Stomach (tissue), 9 donors: ENCODE measurements around the gene LDLRAD3. TPM values are rescaled to one million over a fixed set of nuclear protein-coding genes. Genes with fewer than 3 reads are reported as not detected.
A peak's percentile ranks its signal among the peaks of the same experiment; 100 is the strongest.

ENCODE experiments used
- DNase-seq, 2 donors: peaks; one replicate each; pipeline versions ENCODE4 v3.0.0 to v3.0.0-alpha.2; 2013 to 2019
- H3K27ac ChIP-seq, 5 donors: fragments of 200-600 bp in 4 of 5; sonication (generic) in 4 of 5; one replicate each; pipeline ENCODE4 v1.5.1; 2013 to 2019; ENCODE audit warnings: mild to moderate bottlenecking in 1 of 5, moderate library complexity in 1 of 5
- H3K27me3 ChIP-seq, 3 donors: fragments of 200-600 bp; sonication (generic); one replicate each; pipeline ENCODE4 v1.5.1; 2017 to 2019; ENCODE audit warnings: mixed run types in 1 of 3
- H3K36me3 ChIP-seq, 4 donors: fragments of 200-600 bp; sonication (generic); 1 replicate in 3 of 4; 2 replicates in 1 of 4; pipeline ENCODE4 v1.5.1; 2016 to 2019
- H3K4me1 ChIP-seq, 4 donors: fragments of 200-600 bp; sonication (generic); one replicate each; pipeline ENCODE4 v1.5.1; 2016 to 2019
- H3K4me3 ChIP-seq, 4 donors: fragments of 200-600 bp; sonication (generic) in 3 of 4; one replicate each; pipeline ENCODE4 v1.5.1; 2016 to 2019; ENCODE audit warnings: mild to moderate bottlenecking in 1 of 4
- H3K9me3 ChIP-seq, 4 donors: fragments of 200-600 bp; sonication (generic); one replicate each; pipeline ENCODE4 v1.5.1; 2016 to 2019
- EP300 ChIP-seq: sonication (generic); formaldehyde crosslinking; IDR thresholded peaks from one replicate; pipeline ENCODE4 v1.6.1; 2017; ENCODE audit warnings: antibody characterized with exemption
- POLR2A ChIP-seq, 4 donors: fragments of 450-650 bp; IDR thresholded peaks; one replicate each; pipeline ENCODE4 v1.6.1; 2016; ENCODE audit warnings: antibody characterized with exemption in 4 of 4, control low read depth in 2 of 4, mild to moderate bottlenecking in 1 of 4, moderate library complexity in 1 of 4
- POLR2AphosphoS5 ChIP-seq, 3 donors: sonication (generic); formaldehyde crosslinking; IDR thresholded peaks; one replicate each; pipeline ENCODE4 v1.6.1; 2016; ENCODE audit warnings: antibody characterized with exemption in 3 of 3
- WGBS, 5 donors: extraction: QIAGEN DNeasy Blood & Tissue Kit in 3 of 5; methylation state at CpG; one replicate each; pipeline versions ENCODE4 v1.1.5 to v1.1.7; 2013 to 2018; 5-methylcytosine and 5-hydroxymethylcytosine counted together
- intact Hi-C: fragments of 100-400 bp; cut with DNase I; formaldehyde crosslinking; loops from one replicate; pipeline ENCODE4 v1.15.1; 2023; ENCODE audit warnings: low total_unique reads
- polyA plus RNA-seq, 3 donors: library from polyadenylated mRNA; stranded (reverse); fragments of 200-250 nt; gene quantifications; one replicate each; pipeline ENCODE4 v1.2.3, GENCODE V29; 2013
- total RNA-seq, 5 donors: library from RNA; depleted of rRNA; stranded (reverse); fragments of >200 nt; gene quantifications; one replicate each; pipeline versions ENCODE4 v1.1.0 to v1.2.3, GENCODE V29; 2014 to 2016
- TF ChIP-seq, protein P1 (sequence below), 7 experiments: fragments of 450-650 bp in 4 of 7; fragments of 200-600 bp in 3 of 7; sonication (generic) in 3 of 7; IDR thresholded peaks; one replicate each; pipeline ENCODE4 v1.5.1; 2016 to 2019; ENCODE audit warnings: antibody characterized with exemption in 7 of 7, control low read depth in 2 of 7, mild to moderate bottlenecking in 1 of 7
- donor health status: healthy with polysubstance abuse.
- donor health status: Bipolar disorder and iron deficiency.
- donor health status: healthy.

Gene LDLRAD3
- total and polyA plus RNA-seq, 8 donors: 2.0 to 22.8 (median 7.9) TPM

GRCh38 chr11:36118084-36118483 lies 174.2 kb downstream of the LDLRAD3 start:
- no peak for DNase-seq
- H3K27me3 ChIP-seq: no peaks in the 10 kb centered on the region
- H3K27ac ChIP-seq: no peak overlapping the region
- peaks cover 0 to 14% (median 10%) of the 10 kb centered on the region in 4 donors for H3K9me3 ChIP-seq
- peaks cover 0 to 6% (median under 1%) of the 10 kb centered on the region in 4 donors for H3K4me1 ChIP-seq
- peaks cover 0 to 19% (median 0%) of the 10 kb centered on the region in 4 donors for H3K36me3 ChIP-seq
- 65 to 74% (median 67%) methylated on average over 2 of the region's 2 CpGs for WGBS, 5 donors
- TF ChIP-seq POLR2AphosphoS5 (IDR thresholded peaks at IDR 0.05) (no peak), POLR2A (IDR thresholded peaks at IDR 0.05) (no peak), EP300 (no peak)
- TF ChIP-seq, protein P1, sequence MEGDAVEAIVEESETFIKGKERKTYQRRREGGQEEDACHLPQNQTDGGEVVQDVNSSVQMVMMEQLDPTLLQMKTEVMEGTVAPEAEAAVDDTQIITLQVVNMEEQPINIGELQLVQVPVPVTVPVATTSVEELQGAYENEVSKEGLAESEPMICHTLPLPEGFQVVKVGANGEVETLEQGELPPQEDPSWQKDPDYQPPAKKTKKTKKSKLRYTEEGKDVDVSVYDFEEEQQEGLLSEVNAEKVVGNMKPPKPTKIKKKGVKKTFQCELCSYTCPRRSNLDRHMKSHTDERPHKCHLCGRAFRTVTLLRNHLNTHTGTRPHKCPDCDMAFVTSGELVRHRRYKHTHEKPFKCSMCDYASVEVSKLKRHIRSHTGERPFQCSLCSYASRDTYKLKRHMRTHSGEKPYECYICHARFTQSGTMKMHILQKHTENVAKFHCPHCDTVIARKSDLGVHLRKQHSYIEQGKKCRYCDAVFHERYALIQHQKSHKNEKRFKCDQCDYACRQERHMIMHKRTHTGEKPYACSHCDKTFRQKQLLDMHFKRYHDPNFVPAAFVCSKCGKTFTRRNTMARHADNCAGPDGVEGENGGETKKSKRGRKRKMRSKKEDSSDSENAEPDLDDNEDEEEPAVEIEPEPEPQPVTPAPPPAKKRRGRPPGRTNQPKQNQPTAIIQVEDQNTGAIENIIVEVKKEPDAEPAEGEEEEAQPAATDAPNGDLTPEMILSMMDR (IDR thresholded peaks at IDR 0.05): no peak
- H3K4me3 ChIP-seq: no peak overlapping the region
- intact Hi-C loops: no loop called here

DNA sequence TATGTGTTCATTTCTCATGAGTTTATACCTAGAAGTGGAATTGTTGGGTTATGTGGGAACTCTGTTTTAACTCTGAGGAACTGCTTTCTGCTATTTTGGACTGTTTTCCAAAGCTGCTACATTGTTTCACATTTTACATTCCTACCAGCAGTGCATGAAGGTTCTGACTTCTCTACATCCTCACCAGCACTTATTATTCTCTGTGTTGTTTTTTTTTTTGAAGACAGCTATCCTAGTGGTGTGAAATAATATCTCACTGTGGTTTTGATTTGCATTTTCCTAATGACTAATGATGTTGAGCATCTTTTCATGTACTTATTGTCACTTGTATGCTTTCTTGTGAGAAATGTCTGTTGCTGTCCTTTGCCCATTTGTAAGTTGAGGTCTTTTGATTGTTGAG lies 175.4 kb downstream of the LDLRAD3 start:
- Histone ChIP-seq H3K36me3 (peaks cover 0 to 7% (median 0%) of the 10 kb centered on the region in 4 donors), H3K4me3 (no peak overlapping the region), H3K4me1 (peaks cover 4 to 18% (median 10%) of the 10 kb centered on the region in 4 donors), H3K9me3 (peaks cover 0 to 2% (median under 1%) of the 10 kb centered on the region in 4 donors), H3K27ac (no peak overlapping the region), H3K27me3 (no peaks in the 10 kb centered on the region)
- TF ChIP-seq POLR2A (IDR thresholded peaks at IDR 0.05) (no peak), EP300 (no peak), POLR2AphosphoS5 (IDR thresholded peaks at IDR 0.05) (no peak)
- TF ChIP-seq, protein P1 (IDR thresholded peaks at IDR 0.05): no peak
- no peak for DNase-seq
- intact Hi-C loops: no loop called here

DNA sequence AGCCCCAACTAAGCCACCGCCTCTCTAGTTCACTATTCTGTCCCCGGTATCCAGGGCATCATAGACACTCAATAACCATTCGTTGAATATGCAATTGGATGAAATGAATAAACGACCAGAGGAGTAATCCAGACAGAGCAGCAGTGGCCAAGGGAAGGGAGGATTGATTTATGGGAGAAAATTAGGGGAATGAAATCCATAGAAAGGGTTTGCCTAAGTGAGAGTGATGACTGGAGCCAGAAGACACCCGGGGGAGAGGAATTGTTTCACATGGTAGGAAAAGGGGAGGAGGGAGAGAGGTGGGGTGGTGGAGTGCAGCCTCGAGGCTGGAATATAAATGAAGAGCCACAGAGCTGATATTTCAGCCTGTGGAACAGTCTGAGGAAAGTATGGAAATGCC lies 177.2 kb downstream of the LDLRAD3 start:
- H3K36me3 ChIP-seq: no peaks in the 10 kb centered on the region
- H3K27me3 ChIP-seq: no peaks in the 10 kb centered on the region
- intact Hi-C loops: loop anchor here (10.0 kb wide), 1 partner anchor 296 kb away; no protein-coding TSS in a partner anchor
- TF ChIP-seq, protein P1 (IDR thresholded peaks at IDR 0.05): no peak
- TF ChIP-seq POLR2AphosphoS5 (IDR thresholded peaks at IDR 0.05): no peak
- no peak for TF ChIP-seq EP300
- TF ChIP-seq POLR2A (IDR thresholded peaks at IDR 0.05): no peak
- 71 to 87% (median 82%) methylated on average over 6 of the region's 6 CpGs for WGBS, 5 donors
- peaks cover 4 to 19% (median 10%) of the 10 kb centered on the region in 4 donors for H3K4me1 ChIP-seq
- no peaks in the 10 kb centered on the region for H3K9me3 ChIP-seq
- H3K27ac ChIP-seq: no peak overlapping the region
- no peak overlapping the region for H3K4me3 ChIP-seq
- DNase-seq: peak in 1 of 2 donors; percentile 26

GRCh38 chr11:36122671-36123070 lies 178.8 kb downstream of the LDLRAD3 start:
- TF ChIP-seq POLR2AphosphoS5 (IDR thresholded peaks at IDR 0.05): no peak
- no peak for TF ChIP-seq EP300
- TF ChIP-seq POLR2A (IDR thresholded peaks at IDR 0.05): no peak
- H3K36me3 ChIP-seq: no peaks in the 10 kb centered on the region
- H3K27ac ChIP-seq: no peak overlapping the region
- no peaks in the 10 kb centered on the region for H3K27me3 ChIP-seq
- peaks cover 4 to 19% (median 10%) of the 10 kb centered on the region in 4 donors for H3K4me1 ChIP-seq
- DNase-seq: no peak
- H3K9me3 ChIP-seq: no peaks in the 10 kb centered on the region
- H3K4me3 ChIP-seq: no peak overlapping the region
- 59 to 69% (median 64%) methylated on average over 2 of the region's 2 CpGs for WGBS, 5 donors
- intact Hi-C loops: loop anchor here (10.0 kb wide), 1 partner anchor 298 kb away; no protein-coding TSS in a partner anchor
